Hematopoietic multipotent progenitor cell treated with erythropoietin and hydrocortisone succinate and interleukin-3 and kit ligand, for 17 days (in vitro differentiated cells): ENCODE results near the gene SUSD2.
A peak's percentile ranks its signal among the peaks of the same experiment; 100 is the strongest.
"Not testable (repeated sequence)": the region's sequence is repeated elsewhere in the genome, so short reads cannot be mapped to it uniquely, and the experiment has no call there.

ENCODE experiments used
- DNase-seq: peaks from one replicate; pipeline ENCODE4 v3.0.0-alpha.2; 2015; ENCODE audit warnings: low spot score

Gene SUSD2

DNA sequence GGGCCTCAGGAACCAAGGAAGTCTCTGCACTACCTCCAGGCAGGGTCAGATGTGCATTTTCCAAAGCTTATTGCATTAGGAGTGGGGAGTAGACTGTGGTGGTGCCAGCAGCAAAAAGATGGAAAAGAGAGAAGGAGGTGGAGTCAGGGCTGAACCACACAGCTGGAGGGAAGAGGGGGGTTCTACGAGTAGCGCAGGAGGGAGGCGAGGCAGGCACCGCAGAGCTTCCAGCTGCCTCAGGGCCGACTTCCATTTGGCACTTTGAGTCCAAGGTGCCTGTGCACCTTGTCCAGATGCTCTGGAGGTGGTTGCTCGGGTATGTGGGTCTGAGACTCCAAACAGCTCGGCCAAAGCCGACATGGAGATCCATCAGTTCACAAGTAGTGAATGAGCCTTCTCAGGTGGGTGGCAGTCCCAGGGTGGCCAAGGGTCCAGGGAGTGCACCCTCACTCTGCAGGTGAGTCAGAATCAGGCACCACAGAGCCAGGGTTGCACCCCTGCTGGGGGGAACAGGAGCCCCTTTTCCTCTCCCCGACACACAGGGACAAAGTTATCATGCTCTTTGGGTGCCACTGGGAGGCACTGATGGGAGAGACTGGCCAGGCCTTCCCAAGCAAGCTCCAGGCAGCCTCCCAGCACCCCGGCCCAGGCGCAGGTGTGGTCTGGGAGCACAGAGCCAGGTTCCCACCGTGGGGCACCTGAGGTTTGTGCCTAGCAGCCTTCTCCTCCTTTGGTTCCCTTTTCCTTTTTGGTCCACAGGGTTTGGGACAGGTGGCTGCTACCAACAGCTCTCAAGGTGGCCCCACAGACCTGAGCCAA, 33.4 kb downstream of the SUSD2 start:
- no peak for DNase-seq

- DNase-seq: no peak
Measured at GRCh38 chr22:24216541-24217209, 35.4 kb downstream of the SUSD2 start.

DNA sequence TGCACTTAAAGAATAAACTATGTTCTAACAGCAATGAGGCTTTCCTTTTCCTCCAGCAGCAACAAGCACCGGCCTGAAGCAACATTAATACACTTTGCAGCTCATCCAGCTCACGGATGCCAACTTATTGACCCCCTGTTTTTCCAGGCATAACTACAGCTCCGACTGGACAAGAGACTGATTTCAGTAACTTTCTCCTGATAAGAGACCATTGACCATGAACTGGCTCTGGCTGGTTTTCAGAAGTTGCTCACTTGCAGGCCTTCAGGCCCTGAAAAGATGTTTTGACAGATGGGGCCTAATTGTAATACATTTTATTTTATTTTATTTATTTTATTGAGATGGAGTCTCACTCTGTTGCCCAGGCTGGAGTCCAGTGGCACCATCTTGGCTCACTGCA, 36.1 kb downstream of the SUSD2 start:
- DNase-seq: no peak

DNA sequence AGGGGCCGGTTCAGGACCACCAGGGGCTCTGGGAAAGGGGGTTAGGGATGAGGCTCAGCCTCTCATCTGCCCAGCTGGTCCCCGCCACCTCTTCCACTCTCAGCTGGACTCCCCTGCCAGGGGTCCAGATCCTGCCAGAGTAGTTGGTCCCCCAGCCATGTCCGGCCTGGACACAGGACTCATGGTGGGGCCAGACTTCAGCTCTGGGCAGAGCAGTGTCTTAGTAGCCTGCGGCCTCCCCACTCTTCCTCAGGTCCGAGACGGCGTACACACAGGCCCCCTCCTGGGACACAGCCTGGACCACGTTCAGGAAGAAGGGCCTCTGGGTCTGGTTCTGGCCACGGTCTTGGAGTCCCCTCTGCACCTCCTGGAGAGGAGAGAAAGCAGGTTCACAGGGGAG, 38.5 kb downstream of the SUSD2 start:
- no peak for DNase-seq

DNA sequence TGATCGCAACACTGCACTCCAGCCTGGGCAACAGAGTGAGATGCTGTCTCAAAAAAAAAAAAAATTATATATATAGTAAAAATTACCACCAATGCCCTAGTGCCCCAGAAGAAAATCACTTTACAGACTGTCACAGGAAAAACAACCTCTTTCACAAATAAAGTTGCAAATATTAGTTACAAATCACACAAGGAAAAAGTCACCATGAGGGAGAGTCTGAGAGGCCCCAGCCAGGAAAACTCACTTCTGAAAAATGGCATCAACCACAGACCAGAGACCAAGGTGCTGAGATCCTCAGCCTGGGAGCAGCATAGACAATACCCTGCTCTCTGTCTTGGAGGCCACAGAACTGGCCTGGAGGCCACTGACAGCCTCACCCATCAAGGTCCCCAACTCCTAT, 43.2 kb downstream of the SUSD2 start:
- DNase-seq: no peak

DNA sequence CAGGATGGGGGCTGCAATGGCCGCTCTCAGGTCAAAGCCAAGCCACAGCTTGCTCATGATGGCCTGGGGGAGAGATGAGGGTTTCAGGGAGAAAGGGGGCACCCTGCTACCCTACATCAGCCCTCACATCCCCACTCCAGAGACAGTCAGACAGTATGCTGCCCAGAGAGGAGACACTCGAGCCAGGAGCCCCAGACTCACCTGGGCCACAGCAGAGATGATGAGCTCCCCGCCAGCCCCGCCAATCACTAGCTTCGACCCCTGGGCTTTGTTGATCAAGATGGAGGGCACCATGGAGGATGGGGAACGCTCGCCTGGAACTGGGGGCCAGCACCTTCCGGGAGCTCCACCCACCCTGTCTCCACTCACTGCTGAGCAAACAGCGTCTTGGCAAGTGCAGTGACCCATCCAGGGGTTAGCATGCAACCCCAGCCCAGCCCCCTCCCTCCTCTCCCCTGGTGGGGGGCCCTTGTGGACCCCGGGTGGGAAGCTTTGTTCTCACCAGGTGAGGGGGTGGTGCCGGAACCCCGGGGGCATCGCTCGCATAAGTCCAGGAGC, 43.8 kb downstream of the SUSD2 start:
- no peak for DNase-seq

DNA sequence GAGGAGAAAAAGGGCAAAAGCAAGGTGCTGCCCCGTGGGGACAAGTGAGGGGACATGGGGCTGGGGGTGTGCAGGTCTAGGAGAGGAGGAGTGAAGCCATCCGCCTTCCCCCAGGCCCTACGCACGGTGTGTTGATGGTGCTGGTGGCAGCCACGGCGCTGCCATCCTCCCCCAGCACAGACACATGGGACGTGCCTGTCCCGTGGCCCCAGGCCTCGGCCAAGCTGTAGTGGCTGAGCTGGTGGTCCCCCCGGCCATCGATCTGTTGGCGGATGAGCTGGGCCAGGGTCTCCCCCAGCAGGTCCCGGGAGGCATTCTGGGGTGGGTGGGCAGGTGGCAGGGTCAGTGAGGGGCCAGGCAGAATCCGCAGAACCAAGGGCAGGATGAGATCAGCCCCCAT, 44.7 kb downstream of the SUSD2 start:
- no peak for DNase-seq

GRCh38 chr22:24230911-24231656, 49.8 kb downstream of the SUSD2 start:
- DNase-seq: peak; percentile 48

DNA sequence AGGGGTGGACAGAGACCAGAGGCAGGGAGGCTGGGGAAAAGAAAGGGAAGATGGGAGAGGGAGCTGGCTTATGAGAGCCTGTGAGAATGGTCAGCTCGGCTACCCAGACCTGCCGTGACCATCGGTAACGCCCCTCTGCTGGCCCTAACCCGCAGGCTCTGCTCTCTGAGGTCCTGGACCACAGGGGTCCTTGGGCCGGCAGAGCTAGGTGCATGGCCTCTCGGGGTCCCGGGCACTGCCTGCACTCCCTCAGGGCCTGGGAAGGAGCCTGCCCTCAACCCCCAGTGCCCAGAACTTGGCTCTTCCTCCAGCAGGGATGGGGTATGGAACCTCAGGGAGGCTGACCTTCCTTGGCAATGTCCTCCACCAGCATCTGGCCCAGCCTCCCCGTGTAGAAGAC, 50.4 kb downstream of the SUSD2 start:
- no peak for DNase-seq

GRCh38 chr22:24232124-24232523, 50.8 kb downstream of the SUSD2 start:
- no peak for DNase-seq

DNA sequence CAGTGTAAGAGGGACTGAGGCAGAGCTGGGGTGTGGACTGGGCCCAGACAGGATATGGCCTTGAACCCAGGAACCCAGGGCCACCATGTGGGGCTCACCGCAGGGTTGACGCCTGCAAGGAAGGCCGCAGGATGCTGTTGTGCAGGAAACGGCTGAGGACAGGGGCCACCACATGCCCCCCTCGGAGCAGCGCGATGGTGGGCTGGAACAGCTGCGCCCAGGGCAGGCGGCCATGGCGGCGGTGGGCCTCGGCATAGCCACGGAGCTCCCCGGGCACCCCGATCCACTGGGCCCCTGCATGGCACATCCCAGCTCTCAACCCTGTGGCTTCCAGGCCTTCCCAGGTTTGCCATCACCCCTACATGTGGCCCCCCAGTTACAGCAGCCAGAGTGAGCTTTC, 51.4 kb downstream of the SUSD2 start:
- DNase-seq: no peak

GRCh38 chr22:24233235-24233634, 51.9 kb downstream of the SUSD2 start:
- DNase-seq: no peak

DNA sequence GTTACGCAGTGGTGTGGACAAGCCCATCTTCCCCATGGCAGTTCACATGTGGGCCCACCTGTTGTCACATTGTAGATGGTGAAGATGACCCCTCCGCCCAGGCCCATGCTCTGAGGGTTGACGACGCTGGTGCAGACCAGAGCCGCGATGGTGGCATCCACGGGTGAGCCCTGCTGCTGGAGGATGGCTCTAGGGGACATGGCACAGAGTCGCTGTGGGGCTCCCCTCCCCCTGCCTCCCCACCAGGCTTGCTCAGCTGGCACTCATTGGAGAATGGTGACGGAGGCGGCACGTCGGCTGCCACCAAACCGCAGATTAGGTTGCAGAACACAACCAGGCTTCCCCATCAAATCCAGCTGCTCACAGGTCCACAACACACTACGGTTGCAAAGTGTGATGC, 52.5 kb downstream of the SUSD2 start:
- DNase-seq: no peak

GRCh38 chr22:24235315-24235714, 54.0 kb downstream of the SUSD2 start:
- DNase-seq: no peak

DNA sequence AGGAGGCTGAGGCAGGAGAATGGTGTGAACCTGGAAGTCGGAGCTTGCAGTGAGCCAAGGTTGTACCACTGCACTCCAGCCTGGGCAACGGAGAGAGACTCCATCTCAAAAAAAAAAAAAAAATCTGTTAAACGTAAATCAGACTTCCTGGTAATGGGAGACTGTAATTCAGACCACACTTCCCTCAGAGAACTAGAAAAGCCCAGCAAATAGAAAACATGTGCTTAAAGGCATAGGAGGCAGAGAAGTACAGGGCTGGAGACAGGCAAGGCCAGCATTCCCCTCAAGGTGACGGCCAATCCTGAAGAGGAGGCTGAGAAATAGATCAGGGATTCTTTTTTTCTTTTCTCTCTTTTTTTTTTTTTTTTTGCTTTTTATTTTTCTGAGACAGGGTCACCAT, 55.4 kb downstream of the SUSD2 start:
- no peak for DNase-seq

DNA sequence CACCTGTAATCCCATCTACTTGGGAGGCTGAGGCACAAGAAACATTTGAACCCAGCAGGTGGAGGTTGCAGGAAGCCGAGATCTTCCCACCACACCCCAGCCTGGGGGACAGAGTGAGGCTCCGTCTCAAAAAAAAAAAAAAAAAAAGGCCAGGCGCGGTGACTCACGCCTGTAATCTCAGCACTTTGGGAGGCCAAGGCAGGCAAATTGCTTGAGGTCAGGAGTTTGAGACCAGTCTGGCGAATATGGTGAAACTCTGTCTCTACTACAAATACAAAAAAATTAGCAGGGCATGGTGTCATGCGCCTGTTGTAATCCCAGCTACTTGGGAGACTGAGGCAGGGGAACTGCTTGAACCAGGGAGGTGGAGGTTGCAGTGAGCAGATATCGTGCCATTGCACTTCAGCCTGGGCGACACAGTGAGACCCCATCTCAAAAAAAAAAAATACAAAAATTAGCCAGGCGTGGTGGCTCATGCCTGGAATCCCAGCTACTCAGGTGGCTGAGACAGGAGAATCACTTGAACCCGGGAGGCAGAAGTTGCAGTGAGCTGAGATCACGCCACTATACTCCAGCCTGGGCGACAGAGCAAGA, 56.9 kb downstream of the SUSD2 start:
- DNase-seq: not testable (repeated sequence)
